ENCODE results near the gene FIS1.
"Not testable (repeated sequence)": the region's sequence is repeated elsewhere in the genome, so short reads cannot be mapped to it uniquely, and the experiment has no call there.

Gene FIS1

DNA sequence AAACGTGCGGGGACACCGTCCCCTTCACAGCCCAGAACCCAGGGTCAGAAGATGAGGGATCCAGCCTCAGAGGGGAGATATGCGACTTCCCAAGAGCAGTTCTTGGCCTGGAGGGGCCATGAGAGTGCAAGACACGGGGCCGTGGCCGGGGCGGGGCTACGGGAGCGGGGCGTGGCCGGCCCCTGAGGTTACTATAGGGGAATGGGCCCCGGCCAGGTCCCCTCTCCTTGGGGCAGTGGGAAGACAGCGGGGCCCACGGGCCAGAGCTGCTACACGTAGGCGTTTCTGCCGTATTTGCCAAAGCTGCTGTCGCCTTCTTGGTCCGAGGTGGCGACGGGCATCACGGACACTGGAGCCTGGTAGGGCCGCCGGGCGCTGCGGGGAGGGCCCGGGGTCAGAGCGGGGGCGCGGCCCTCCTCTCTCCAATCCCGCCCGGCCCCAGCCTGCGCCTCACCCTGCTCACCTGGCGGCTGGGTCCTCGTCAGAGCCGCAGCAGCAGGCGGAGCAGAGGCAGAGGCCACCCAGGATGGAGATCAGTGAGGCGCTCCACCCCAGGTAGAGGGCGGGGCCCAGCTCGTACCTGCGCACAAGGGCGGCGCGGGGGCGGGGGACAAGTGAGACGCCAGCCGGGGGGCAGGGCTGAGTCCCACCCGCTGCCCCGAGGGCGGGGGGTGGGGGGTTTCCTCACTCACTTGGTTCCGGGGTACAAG, 12.6 kb downstream of the FIS1 start:
- DNase-seq, result no peak

DNA sequence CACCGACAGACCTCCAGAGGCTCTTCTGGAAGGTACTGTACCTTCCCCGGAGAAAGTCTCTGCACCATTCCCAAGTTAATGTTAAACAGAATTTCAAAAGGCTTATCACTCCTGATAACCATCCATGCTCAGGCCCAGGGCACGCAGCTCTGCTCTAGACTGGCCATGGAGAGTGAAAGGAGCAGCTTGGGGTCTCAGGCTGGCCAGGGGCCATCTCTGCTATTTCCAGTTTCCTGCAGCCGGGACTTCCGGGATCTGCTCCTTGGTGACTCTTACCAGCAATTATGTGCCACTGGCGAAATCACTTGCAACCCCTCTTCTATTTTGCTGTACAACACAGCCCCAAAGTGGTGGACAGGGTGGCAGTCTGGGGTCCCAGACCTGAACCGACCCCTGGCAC, 13.2 kb downstream of the FIS1 start:
- DNase-seq, result no peak

GRCh38 chr7:101226721-101227120, 18.2 kb downstream of the FIS1 start:
- DNase-seq, result no peak

DNA sequence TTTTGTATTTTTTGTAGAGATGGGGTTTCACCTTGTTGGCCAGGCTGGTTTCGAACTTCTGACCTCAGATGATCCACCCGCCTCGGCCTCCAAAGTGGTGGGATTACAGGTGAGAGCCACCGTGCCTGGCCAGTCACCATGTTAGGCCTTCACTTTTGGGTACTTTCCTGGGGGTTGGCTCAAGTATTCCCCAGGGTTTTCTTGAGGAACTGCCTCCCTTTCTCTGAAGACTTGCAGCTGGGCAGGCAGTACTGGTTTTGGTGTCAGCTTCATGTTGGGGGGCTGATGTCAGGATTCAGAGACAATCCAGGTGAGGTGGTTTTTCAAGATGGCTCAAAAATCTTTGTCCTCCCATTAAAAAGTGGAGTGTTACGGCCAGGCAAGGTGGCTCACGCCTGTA, 19.2 kb downstream of the FIS1 start:
- DNase-seq, result no peak

DNA sequence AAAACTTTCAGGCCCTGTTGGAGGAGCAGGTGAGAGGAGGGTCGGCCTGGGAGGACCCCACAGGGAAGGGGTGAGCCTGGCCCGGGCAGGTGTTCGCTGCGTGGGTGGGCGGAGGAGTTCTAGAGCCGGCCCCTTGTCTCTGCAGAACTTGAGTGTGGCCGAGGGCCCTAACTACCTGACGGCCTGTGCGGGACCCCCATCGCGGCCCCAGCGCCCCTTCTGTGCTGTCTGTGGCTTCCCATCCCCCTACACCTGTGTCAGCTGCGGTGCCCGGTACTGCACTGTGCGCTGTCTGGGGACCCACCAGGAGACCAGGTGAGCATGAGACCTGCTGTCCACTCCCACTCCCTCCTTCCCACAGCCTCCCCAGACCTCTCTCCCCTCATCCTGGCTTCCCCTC, 21.4 kb downstream of the FIS1 start:
- no peak for DNase-seq

- DNase-seq, result no peak
Measured at GRCh38 chr7:101222275-101222830, 22.5 kb downstream of the FIS1 start.

GRCh38 chr7:101220295-101220694, 24.6 kb downstream of the FIS1 start:
- no peak for DNase-seq

DNA sequence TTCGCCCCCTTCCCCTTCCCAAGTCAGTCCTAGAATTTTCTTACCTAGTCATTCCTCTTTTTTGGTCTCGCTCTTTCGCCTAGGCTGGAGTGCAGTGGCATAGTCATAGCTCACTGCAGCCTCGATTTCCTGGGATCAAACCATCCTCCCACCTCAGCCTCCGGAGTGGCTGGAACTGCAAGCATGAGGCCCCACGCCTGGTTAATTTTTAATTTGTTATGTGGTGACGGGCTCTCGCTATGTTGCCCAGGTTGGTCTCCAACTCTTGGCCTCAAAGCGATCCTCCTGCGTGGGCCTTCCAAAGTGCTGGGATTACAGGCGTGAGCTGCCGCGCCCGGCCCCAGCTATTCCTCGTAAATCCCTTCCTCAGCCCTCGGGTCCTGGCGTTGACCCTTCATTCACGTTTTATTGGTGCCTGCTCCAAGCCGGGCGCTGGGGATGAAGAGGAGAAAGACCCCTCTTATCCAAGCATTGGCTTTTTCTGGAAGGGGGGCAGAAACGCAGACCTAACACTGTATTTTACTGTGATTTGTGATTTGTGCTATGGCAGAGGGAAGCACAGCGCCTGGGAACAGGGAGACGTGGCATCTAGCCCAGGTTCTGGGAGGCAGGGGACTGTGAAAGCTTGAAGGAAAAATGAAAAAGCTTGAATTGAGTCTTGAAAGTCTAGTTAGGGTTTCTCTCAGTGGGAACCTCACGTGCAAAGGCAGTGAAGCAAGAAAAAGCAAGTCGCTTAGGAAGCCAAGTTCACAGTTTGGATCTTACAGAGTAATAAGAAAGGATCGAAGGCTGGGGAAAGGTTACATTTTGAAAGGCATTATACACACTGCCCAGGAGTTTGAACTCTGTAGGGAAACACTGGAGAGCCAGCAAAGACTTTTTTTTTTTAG, 26.4 kb downstream of the FIS1 start:
- DNase-seq, result no peak

GRCh38 chr7:101217388-101218235, 27.3 kb downstream of the FIS1 start, which contains the start of the genes PLOD3 and ZNHIT1:
Gene PLOD3, minus strand, starts transcription at chr7:101217581. Its CDS starts 307 bp downstream, at chr7:101217274.
Gene ZNHIT1, plus strand, starts transcription at chr7:101218165. Its CDS starts 31 bp downstream, at chr7:101218196.
- DNase-seq, result peak; percentile 99

DNA sequence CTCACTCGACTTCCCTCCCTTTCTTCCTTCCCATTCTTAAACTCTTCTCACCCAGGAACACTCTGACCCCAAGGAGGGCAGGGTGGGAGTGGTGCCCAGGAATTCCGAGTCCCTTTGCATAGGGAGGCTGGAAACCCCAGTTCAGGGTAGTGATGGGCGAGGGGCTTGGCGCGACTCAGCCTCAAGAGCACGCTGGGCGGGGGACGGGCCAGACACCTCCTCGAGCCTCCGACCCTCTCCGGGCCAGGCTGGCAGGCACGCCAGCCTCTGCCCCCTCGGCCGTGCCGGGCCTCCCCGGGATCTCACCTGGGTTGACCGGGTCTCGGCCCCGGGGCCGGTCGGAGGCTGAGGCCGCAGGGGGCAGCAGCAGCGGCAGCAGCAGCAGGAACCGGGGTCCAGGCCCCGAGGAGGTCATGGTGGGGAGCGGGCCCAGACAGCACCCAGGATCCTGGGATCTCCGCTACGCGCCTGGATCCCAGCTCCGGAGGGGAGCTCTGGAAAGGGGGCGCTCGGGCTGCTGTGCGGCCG, 28.0 kb downstream of the FIS1 start:
- DNase-seq, result no peak

DNA sequence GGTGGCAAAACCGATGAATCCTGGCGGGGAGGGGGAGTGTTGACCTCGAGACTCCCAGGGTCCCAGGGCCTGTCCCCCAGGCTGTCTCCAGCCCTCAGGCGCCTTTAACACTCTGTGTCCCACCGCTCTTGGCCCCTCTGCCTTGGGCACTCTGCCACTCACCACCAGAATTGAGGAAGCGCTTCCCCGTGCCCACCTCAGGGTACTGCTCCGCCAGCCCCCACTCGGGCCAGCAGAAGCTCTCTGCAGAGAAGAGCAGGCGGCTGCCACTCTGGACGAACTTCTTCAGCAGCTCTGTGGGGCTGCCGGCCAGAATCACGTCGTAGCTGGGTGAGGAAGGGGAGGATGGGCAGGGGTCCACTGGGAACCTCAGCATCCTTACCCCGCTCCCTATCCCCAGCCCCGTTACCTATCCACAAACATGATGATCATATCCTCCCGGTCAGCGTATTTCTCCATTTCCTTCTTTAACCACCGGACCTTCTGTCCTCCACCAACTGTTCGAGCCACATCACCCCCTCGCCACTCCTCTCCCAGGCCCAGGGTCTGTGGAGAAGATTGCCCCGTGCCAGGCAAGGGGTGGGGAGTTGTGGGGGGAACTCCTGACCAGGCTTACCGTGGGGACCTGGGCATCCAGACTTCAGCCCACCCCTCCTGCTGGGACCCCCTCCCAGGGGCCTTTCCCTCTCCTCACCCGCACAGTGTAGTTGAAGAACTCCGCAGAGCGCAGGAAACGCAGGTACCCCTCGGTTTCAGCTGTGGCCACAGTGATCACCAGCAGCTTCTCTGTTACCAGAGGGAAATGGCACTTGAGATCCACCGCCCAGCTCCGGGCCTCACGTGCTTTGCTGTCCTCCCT, 28.7 kb downstream of the FIS1 start:
- DNase-seq, result no peak

GRCh38 chr7:101212014-101212413, 32.9 kb downstream of the FIS1 start:
- DNase-seq, result no peak

DNA sequence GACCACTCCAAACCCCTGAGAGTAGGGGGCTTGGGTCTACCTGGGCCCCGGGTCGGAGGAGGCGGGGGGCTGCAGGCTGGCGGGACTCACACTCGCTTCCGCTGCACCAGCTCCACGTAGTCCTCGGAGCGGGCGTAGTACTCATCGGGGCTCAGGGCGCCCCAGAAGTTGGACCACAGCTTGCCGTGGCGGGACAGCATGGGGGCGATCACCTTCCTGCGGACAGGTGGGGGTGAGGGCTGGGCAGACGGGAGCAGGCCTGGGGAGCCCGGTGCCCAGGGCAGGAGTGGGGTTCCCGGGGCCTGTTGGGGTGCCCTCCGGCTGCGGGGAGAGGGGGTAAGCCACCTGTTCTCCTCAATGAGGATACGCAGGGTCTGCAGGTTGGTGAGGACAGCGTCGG, 33.4 kb downstream of the FIS1 start:
- DNase-seq, result no peak

DNA sequence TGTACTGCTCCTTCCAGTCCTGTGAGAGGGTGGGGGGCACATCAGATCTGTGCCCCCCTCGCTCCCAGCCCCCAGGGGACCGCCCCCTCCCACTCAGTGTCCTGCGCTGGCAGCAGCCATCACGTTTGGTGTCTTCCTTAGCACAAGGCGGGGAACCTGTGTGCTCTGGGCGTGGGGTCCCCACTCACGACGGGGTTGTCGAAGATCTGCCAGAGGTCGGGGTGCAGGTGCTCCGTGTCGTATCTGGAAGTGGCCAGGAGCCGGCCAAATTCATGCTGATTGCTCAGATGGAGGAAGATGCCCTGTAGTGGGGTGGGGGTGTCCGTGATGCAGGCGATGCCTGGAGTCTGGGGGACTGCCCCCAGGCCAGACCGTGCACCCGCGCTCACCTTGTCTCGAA, 34.7 kb downstream of the FIS1 start:
- no peak for DNase-seq

GRCh38 chr7:101208794-101209193, 36.1 kb downstream of the FIS1 start:
- no peak for DNase-seq

DNA sequence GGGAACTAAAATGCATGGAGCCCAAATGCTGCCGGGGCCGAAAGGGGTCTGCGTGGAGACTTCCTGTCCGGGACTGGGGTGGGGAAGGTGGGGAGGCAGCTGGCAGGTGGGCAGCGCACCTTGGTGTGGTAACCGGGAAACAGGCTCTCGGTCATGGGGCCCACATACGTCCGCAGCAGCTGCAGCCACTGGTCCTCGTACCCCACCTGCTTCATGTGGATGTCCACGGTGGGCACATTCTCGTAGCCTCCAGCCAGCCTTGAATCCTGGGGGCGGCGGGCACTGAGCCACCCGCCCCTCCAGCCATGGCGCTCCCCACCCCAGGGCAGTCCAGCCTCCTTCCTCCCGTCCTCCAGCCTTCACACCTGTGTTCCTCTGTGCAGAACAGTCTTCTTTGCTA, 37.4 kb downstream of the FIS1 start:
- DNase-seq, result no peak

DNA sequence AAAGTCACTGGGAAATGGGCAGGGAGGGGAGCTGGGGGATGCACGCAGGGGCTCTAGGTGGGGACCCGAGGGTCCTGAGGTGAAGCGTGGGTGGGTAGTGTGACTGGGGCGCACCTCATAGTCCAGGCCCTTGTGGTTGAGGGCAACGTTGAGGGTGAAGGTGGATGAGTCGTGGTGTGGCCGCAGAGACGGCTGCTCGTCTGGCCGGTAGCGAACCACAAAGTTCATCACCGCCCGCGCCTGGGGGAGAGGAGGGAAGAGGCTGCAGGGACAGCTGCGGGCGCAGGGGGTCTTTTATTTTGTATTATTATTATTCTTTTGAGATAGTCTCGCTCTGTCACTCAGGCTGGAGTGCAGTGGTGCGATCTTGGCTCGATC, 38.2 kb downstream of the FIS1 start:
- no peak for DNase-seq

DNA sequence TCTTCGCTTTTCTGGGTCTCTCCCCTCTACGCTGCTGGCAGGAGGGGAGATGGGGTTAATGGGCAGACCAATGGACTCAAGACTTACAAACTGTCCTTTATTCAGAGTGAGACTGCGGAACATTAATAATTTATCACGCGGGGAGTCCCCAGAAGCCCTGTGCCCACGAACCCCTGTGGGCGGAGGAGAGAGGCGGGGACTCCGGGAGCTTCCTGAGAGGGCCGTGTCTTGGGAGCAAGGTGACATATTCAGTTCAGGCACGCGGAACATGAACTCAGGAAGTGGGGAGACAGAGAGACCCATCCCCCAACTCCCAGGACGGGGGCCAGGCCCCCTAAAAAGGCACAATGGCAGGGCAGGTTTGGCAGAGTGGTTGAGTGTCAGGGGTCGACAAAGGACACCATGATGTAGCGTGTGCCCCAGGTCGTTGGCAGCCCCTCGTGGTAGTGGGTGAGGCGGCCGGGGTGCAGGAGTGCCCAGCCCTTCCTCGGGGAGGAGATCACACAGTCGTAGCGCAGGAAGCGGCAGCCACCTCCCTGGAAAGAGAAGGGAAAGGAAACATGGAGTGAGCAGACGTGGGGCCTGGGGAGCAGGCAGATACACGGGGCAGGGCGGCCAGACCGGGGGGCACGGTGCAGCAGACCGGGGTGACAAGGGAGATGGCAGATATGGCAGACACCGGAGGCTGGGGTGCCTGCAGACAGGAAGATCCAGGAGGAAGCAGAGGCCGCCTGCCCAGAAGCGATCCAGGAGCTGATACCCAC, 38.8 kb downstream of the FIS1 start:
- DNase-seq, result no peak

- not testable (repeated sequence) for DNase-seq
Measured at GRCh38 chr7:101203740-101204738, 40.8 kb downstream of the FIS1 start.

- no peak for DNase-seq
Measured at GRCh38 chr7:101202603-101202918, 42.3 kb downstream of the FIS1 start.
